ENCODE data around the gene UROC1. TPM values are rescaled to one million over a fixed set of nuclear protein-coding genes. Genes with fewer than 3 reads are reported as not detected.

The UROC1 gene
- total RNA-seq, 1 donor from 2014 or later = not detected

GRCh38 chr3:126460381-126460780 is 57.2 kb downstream of the UROC1 start:
- POLR2A ChIA-PET = no interaction called here
- no peak overlapping the region for H3K4me3 Mint-ChIP-seq
- CTCF ChIA-PET = no interaction called here
- H3K27me3 Mint-ChIP-seq = no peaks in the 10 kb centered on the region
- H3K27ac Mint-ChIP-seq = no peak overlapping the region
- H3K36me3 Mint-ChIP-seq (ENCODE audit: low read depth) = peaks cover 84% of the 10 kb centered on the region
- no peaks in the 10 kb centered on the region for H3K4me1 Mint-ChIP-seq
- intact Hi-C loops (cut with micrococcal nuclease) = no loop called here
- TF ChIP-seq CTCF (IDR thresholded peaks at IDR 0.05) = no peak
- ATAC-seq (ENCODE audit: low read depth) (no peak), DNase-seq (no peak)
- no peaks in the 10 kb centered on the region for H3K9me3 Mint-ChIP-seq

GRCh38 chr3:126459763-126460127 is 57.8 kb downstream of the UROC1 start:
- CTCF ChIA-PET = no interaction called here
- intact Hi-C loops (cut with micrococcal nuclease) = no loop called here
- DNase-seq (no peak), ATAC-seq (ENCODE audit: low read depth) (no peak)
- no peaks in the 10 kb centered on the region for H3K4me1 Mint-ChIP-seq
- no peaks in the 10 kb centered on the region for H3K27me3 Mint-ChIP-seq
- H3K36me3 Mint-ChIP-seq (ENCODE audit: low read depth) = peaks cover 86% of the 10 kb centered on the region
- H3K27ac Mint-ChIP-seq = no peak overlapping the region
- no peak for TF ChIP-seq CTCF (IDR thresholded peaks at IDR 0.05)
- POLR2A ChIA-PET = no interaction called here
- H3K4me3 Mint-ChIP-seq = no peak overlapping the region
- H3K9me3 Mint-ChIP-seq = no peaks in the 10 kb centered on the region

DNA sequence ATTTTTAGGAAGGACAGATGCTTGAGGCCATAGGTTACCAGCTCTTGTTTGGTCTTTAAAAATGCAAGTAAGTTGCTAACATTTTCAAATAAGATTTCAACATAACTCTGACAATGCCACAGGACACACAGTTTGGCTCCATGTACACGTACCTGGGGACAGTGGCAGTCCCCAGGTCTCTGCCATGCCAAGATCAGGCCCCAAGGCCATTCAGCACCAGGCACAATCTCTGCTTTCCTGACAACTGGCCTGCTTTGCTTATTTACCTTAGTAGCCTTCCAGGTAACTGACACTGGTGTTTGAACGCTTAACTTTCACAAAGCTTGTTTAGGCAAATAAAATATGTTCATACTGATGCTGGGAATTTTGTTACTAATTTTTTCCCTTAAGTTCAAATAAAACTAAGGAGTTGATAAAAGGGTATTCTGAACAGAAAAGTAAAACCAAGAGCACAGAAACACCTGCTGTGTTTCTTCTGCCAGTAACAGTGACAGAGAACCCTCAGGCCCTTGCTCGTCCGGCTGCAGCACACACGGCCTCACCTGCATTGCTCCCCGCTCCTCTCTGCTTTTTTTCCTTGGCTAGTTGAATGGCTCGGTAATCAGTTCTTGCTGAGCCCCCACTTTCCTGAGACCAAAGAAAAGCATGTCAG is 58.3 kb downstream of the UROC1 start:
- ATAC-seq (ENCODE audit: low read depth) = no peak
- CTCF ChIA-PET = no interaction called here

GRCh38 chr3:126456766-126457388 is 60.7 kb downstream of the UROC1 start:
- TF ChIP-seq CTCF (IDR thresholded peaks at IDR 0.05) = no peak
- Mint-ChIP-seq H3K36me3 (ENCODE audit: low read depth) (peaks cover 76% of the 10 kb centered on the region), H3K4me1 (no peaks in the 10 kb centered on the region), H3K9me3 (no peaks in the 10 kb centered on the region), H3K27me3 (no peaks in the 10 kb centered on the region), H3K27ac (no peak overlapping the region), H3K4me3 (no peak overlapping the region)
- DNase-seq = no peak
- ChIA-PET POLR2A (no interaction called here), CTCF (no interaction called here)
- intact Hi-C loops (cut with micrococcal nuclease) = no loop called here
- no peak for ATAC-seq (ENCODE audit: low read depth)

More for the DNA sequence above, 58.3 kb downstream of the UROC1 start:
- no peak overlapping the region for H3K4me3 Mint-ChIP-seq
- POLR2A ChIA-PET = no interaction called here
- TF ChIP-seq CTCF (IDR thresholded peaks at IDR 0.05) = no peak
- H3K9me3 Mint-ChIP-seq = no peaks in the 10 kb centered on the region
- H3K36me3 Mint-ChIP-seq (ENCODE audit: low read depth) = peaks cover 86% of the 10 kb centered on the region
- no peak for DNase-seq
- no peaks in the 10 kb centered on the region for H3K4me1 Mint-ChIP-seq
- intact Hi-C loops (cut with micrococcal nuclease) = no loop called here
- H3K27ac Mint-ChIP-seq = no peak overlapping the region
- H3K27me3 Mint-ChIP-seq = no peaks in the 10 kb centered on the region

DNA sequence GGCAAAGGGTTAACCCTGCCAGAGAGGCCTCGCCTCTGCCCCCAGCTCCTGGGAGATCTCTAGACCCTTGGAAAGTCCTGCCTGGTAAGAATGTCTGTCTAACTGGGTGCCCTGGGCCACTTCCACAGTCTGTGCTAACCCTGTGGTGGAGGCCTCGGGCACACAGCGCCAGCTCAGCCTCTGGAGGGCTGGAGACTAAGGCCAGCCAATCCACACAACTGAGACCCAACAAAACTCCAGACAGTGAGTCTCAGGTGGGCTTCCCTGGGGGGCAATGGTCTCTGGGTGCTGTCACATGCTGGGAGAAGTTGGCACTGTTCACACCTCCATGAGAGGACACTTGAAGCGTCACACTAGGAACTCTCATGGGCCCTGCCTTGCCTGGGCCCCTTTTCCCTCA is 61.4 kb downstream of the UROC1 start:
- Mint-ChIP-seq H3K36me3 (ENCODE audit: low read depth) (peaks cover 76% of the 10 kb centered on the region), H3K4me3 (no peak overlapping the region), H3K27ac (no peak overlapping the region), H3K4me1 (no peaks in the 10 kb centered on the region), H3K9me3 (no peaks in the 10 kb centered on the region), H3K27me3 (no peaks in the 10 kb centered on the region)
- intact Hi-C loops (cut with micrococcal nuclease) = no loop called here
- no peak for DNase-seq
- CTCF ChIA-PET = no interaction called here
- POLR2A ChIA-PET = no interaction called here
- no peak for TF ChIP-seq CTCF (IDR thresholded peaks at IDR 0.05)
- no peak for ATAC-seq (ENCODE audit: low read depth)
